Esophagus (tissue), 2 donors: Measurements from ENCODE around the gene C1QTNF8. TPM values are rescaled to one million over a fixed set of nuclear protein-coding genes. Genes with fewer than 3 reads are reported as not detected.
"Not testable (repeated sequence)": the region's sequence is repeated elsewhere in the genome, so short reads cannot be mapped to it uniquely, and the experiment has no call there.

Experiments
- H3K27ac ChIP-seq, 2 donors: one replicate each; pipeline ENCODE4 v1.5.1; 2013; ENCODE audit warnings: low read depth in 2 of 2, mild to moderate bottlenecking in 2 of 2, inconsistent platforms in 1 of 2, low read length in 1 of 2, moderate library complexity in 1 of 2
- H3K27me3 ChIP-seq, 2 donors: one replicate each; pipeline ENCODE4 v1.6.1; 2013; ENCODE audit warnings: low read length in 2 of 2, control low read depth in 1 of 2, mild to moderate bottlenecking in 1 of 2; ENCODE audit not compliant: insufficient read depth in 2 of 2, control insufficient read depth in 1 of 2
- H3K36me3 ChIP-seq, 2 donors: one replicate each; pipeline ENCODE4 v1.6.1; 2013; ENCODE audit warnings: low read length in 1 of 2; ENCODE audit not compliant: control insufficient read depth in 2 of 2, insufficient read depth in 2 of 2
- H3K4me1 ChIP-seq, 2 donors: one replicate each; pipeline ENCODE4 v1.6.1; 2013; ENCODE audit warnings: low read length in 1 of 2; ENCODE audit not compliant: control insufficient read depth in 2 of 2, insufficient read depth in 2 of 2
- H3K4me3 ChIP-seq, 2 donors: one replicate each; pipeline ENCODE4 v1.5.1; 2013; ENCODE audit warnings: low read length in 2 of 2, mild to moderate bottlenecking in 2 of 2, low read depth in 1 of 2, moderate library complexity in 1 of 2
- H3K9me3 ChIP-seq, 2 donors: one replicate each; pipeline ENCODE4 v1.6.1; 2013; ENCODE audit warnings: mild to moderate bottlenecking in 2 of 2, low read depth in 1 of 2, low read length in 1 of 2, moderate library complexity in 1 of 2; ENCODE audit not compliant: control insufficient read depth in 2 of 2, insufficient read depth in 1 of 2
- WGBS, 2 donors: extraction: QIAGEN DNeasy Blood & Tissue Kit; methylation state at CpG; one replicate each; pipeline ENCODE4 v1.1.7; 2013; 5-methylcytosine and 5-hydroxymethylcytosine counted together
- polyA plus RNA-seq, 2 donors: library from polyadenylated mRNA; stranded (reverse); fragments of 200-250 nt; gene quantifications; one replicate each; pipeline ENCODE4 v1.2.3, GENCODE V29; 2013
- donor health status: healthy with polysubstance abuse.
- donor health status: Bipolar disorder and iron deficiency.

The C1QTNF8 gene
- polyA plus RNA-seq, 2 donors, result not detected

GRCh38 chr16:1097156-1097555 is 1.1 kb upstream of the C1QTNF8 start:
- Histone ChIP-seq H3K27ac (no peak overlapping the region), H3K4me1 (peaks cover 0 to 3% of the 10 kb centered on the region in 2 donors), H3K4me3 (no peak overlapping the region), H3K36me3 (no peaks in the 10 kb centered on the region), H3K27me3 (no peaks in the 10 kb centered on the region), H3K9me3 (peaks cover 0 to 5% of the 10 kb centered on the region in 2 donors)
- WGBS, 2 donors, result 51 to 65% methylated on average over 18 of the region's 18 CpGs

GRCh38 chr16:1095450-1096168 is 435 bp downstream of the C1QTNF8 start:
- 48 to 54% methylated on average over 16 of the region's 16 CpGs for WGBS, 2 donors
- H3K9me3 ChIP-seq, result peaks cover 0 to 5% of the 10 kb centered on the region in 2 donors
- no peak overlapping the region for H3K27ac ChIP-seq
- no peaks in the 10 kb centered on the region for H3K36me3 ChIP-seq
- peaks cover 0 to 3% of the 10 kb centered on the region in 2 donors for H3K4me1 ChIP-seq
- no peak overlapping the region for H3K4me3 ChIP-seq
- no peaks in the 10 kb centered on the region for H3K27me3 ChIP-seq

- no peak overlapping the region for H3K4me3 ChIP-seq
- WGBS, 2 donors, result 50 to 57% methylated on average over 28 to 29 of the region's 29 CpGs
- H3K27ac ChIP-seq, result no peak overlapping the region
- no peaks in the 10 kb centered on the region for H3K27me3 ChIP-seq
- peaks cover 0 to 5% of the 10 kb centered on the region in 2 donors for H3K9me3 ChIP-seq
- H3K4me1 ChIP-seq, result peaks cover 2 to 5% of the 10 kb centered on the region in 2 donors
- no peaks in the 10 kb centered on the region for H3K36me3 ChIP-seq
These were observed 1.2 kb downstream of the C1QTNF8 start for GRCh38 chr16:1094601-1095449.

GRCh38 chr16:1094124-1094479 is 1.9 kb downstream of the C1QTNF8 start:
- Histone ChIP-seq H3K4me3 (no peak overlapping the region), H3K27me3 (no peaks in the 10 kb centered on the region), H3K27ac (no peak overlapping the region), H3K36me3 (no peaks in the 10 kb centered on the region), H3K9me3 (peaks cover 0 to 5% of the 10 kb centered on the region in 2 donors), H3K4me1 (peaks cover 7 to 11% of the 10 kb centered on the region in 2 donors)
- 67 to 73% methylated on average over 13 of the region's 13 CpGs for WGBS, 2 donors

GRCh38 chr16:1093284-1094123 is 2.5 kb downstream of the C1QTNF8 start:
- Histone ChIP-seq H3K4me3 (no peak overlapping the region), H3K4me1 (peaks cover 7 to 11% of the 10 kb centered on the region in 2 donors), H3K9me3 (peaks cover 0 to 5% of the 10 kb centered on the region in 2 donors), H3K27ac (no peak overlapping the region), H3K27me3 (no peaks in the 10 kb centered on the region), H3K36me3 (no peaks in the 10 kb centered on the region)
- WGBS, 2 donors, result 28 to 42% methylated on average over 72 to 85 of the region's 85 CpGs

GRCh38 chr16:1092685-1093283 is 3.3 kb downstream of the C1QTNF8 start:
- H3K4me1 ChIP-seq, result peaks cover 7 to 11% of the 10 kb centered on the region in 2 donors
- not testable (repeated sequence) for H3K4me3 ChIP-seq, H3K9me3 ChIP-seq, H3K27me3 ChIP-seq, H3K27ac ChIP-seq, H3K36me3 ChIP-seq
- WGBS, 2 donors, result 92 to 97% methylated on average over 27 to 33 of the region's 40 CpGs

GRCh38 chr16:1091992-1092552 is 4.0 kb downstream of the C1QTNF8 start:
- Histone ChIP-seq H3K9me3 (peaks cover 0 to 4% of the 10 kb centered on the region in 2 donors), H3K4me1 (peaks cover 7 to 11% of the 10 kb centered on the region in 2 donors), H3K27ac (no peak overlapping the region), H3K36me3 (no peaks in the 10 kb centered on the region), H3K27me3 (no peaks in the 10 kb centered on the region), H3K4me3 (no peak overlapping the region)
- 97 to 98% methylated on average over 27 of the region's 27 CpGs for WGBS, 2 donors

GRCh38 chr16:1090620-1091587 is 5.1 kb downstream of the C1QTNF8 start:
- Histone ChIP-seq H3K27ac (no peak overlapping the region), H3K36me3 (no peaks in the 10 kb centered on the region), H3K4me3 (no peak overlapping the region), H3K4me1 (peaks cover 7 to 11% of the 10 kb centered on the region in 2 donors), H3K27me3 (no peaks in the 10 kb centered on the region), H3K9me3 (peaks cover 0 to under 1% of the 10 kb centered on the region in 2 donors)
- 34% methylated on average over 25 to 27 of the region's 27 CpGs for WGBS, 2 donors
